ENCODE measurements around the gene TM9SF3.
"Not testable (repeated sequence)": the region's sequence is repeated elsewhere in the genome, so short reads cannot be mapped to it uniquely, and the experiment has no call there.

The TM9SF3 gene

GRCh38 chr10:96598846-96599245 lies 12.0 kb upstream of the TM9SF3 start:
- no peak for ATAC-seq

DNA sequence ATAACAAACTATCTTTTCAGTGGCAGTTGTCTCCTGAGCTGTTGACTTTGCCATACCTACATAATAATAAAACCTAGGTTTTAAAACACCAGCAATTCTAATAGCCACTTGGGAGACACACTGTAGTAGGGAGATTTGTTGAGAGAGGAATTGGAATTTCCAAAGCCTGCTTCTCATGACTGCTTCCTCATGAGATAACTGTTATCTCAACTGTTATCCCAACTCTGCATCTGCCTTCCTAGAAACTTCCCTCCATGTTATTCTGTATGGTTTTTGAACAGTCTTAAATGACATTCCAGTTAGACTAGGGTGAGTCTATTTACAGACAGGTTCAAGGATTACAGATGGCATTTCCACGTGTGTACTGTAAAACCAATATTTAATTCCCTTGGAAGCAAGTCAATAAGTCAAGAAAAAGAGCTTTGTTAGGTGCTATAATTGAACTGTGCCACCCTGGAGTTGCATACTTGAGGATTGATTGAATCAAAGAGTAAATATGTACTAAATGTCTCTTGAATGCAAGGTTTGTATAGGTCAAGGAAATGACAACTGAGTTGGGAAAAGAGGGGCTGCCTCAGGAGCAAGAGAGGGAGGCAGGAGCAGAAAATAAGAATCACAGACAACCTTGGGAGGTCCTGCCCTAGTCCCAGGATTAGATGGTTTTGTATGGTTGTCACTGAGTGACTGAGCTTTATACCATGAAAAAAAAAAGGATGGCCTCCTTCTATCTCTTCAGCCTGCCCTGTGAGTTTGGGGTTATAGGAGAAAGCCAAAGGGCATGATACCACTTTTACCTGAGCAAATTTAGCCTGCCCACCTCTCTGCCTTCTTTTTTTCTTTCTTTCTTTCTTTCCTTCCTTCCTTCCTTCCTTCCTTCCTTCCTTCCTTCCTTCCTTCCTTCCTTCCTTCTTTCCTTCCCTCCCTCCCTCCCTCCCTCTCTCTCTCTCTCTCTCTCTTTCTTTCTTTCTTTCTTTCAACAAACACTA lies 9.9 kb upstream of the TM9SF3 start:
- no peak for ATAC-seq

- ATAC-seq: no peak
Observed at GRCh38 chr10:96595741-96596140, 8.9 kb upstream of the TM9SF3 start.

GRCh38 chr10:96591946-96592345 lies 5.1 kb upstream of the TM9SF3 start:
- no peak for ATAC-seq

DNA sequence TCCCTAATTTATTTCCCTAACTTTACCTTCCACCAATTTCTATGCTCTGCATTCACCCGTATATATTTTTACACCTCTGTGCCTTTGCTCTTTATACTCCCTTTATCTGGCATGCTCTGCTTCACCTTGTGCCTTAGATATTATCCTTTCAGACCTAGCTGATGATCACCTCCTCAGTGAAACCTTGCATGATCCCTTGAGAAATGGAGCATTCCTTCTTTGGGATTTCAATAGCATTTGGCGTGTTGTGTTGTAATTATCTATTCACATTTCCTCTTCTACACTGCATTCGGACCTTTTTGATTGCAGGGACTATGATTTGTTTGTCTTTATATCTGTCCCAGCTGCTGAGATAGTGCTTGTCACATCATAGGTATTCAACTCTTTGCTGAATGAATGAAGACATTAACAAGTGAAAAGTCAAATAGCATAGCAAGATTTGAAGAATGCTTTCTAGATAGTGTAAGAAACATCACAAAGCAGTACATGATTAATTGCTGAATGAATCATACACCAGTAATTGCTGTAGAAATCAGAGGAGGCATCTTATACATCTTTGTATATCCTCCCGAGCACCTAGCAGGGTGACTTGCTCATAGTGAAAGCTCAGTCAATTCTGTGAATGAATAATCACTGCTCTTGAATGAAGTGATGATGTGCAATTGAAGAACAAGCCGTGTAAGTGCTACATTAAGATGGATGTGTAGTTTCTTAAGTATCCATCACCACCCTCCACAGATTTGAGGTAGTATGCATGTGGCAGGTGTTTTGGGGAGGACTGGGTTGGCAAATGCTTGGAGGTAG lies 2.0 kb upstream of the TM9SF3 start:
- ATAC-seq: peak; percentile 85 to 87

DNA sequence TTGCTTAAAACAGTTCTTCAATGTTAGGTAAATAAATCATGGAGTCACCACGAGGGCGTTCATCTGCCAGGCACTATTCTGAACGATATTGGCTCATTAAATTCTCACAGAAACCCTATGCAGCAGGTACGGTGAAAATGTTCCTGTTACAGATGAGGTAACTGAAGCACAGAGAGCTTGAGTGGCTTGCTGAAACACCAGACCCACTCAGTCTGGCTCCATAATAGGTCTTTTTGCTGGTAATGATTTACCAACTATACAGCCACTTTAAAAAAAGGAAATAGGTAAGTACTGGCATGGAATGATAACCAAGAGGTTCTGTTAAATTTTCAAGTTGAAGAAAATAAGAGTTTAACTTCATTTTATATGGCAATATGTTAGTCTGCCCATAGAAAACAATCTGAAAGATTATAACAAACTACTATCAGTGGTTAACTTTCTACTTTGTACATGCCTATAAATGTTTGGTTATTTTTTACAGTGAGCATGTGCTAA lies 1.3 kb upstream of the TM9SF3 start:
- ATAC-seq: no peak

DNA sequence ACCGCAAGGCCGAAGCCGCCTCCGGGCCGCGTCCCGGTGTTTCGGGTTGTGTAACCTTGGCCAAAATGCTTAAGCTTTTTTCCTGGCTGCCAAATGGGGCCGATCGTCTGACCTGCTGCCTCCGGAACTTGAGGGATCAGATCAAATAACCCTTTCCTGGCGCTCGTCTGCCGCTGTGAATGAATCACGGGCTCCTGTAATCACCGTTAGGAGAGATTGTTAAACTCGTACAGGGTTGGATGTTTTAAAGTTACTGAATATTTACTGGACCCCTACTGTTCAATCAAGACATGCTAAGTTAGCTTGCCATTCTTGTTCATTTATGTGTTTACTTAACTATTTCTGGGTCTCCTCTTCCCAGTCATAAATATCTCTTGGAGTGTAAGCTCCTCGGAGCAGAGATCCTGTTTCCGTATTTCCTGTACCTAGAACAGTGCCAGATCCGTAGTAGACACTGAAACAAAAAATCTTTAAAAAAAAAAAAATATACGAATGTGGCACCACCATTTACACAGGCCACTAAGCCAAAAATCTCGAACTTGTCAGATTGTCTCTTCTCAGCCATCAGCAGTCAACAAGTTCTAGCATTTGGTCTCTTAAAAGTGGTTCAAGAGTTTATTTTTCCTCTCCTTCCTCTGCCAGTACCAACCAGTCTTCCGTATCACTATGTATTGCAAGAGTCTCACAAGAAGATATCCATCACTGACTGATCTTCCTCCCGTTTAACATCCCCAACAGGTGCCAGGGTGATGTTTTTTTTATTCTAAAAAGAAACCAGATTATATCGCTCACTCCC lies 650 bp upstream of the TM9SF3 start:
- ATAC-seq: peak in 1 of 2 donors; percentile 4

GRCh38 chr10:96585736-96586418 lies 935 bp downstream of the TM9SF3 start:
- ATAC-seq: no peak

DNA sequence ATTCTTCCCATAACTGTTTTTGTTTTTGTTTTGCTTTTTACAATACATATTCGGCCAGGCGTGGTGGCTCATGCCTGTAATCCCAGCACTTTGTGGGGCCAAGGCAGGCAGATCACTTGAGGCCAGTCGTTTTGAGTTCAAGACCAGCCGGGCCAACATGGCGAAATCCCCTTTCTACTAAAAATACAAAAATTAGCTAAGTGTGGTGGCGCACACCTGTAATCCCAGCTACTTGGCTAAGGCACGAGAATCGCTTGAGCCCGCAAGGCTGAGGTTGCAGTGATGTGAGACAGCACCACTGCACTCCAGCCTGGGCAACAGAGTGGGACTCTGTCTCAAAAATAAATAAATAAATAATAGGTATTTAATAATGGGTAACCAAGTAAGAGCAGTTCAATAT lies 2.3 kb downstream of the TM9SF3 start:
- ATAC-seq: no peak

DNA sequence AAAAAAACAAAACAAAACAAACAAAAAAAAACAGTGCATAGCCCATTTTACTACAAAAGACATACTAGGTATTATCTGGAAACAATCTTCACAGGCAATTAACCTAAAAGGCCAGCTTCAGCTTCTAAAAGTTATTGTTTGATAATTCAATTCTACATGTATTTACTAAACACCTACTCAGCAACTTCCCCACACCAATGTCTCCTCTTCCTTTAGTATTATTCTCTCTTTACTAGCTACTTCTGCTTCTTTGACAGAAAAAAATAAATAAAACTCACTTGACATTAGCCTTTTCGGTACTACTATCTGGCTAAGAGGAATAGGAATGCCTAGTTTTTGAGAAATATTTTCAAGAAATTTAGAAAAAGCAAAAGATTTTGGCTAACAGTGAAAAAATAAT lies 2.8 kb downstream of the TM9SF3 start:
- no peak for ATAC-seq

DNA sequence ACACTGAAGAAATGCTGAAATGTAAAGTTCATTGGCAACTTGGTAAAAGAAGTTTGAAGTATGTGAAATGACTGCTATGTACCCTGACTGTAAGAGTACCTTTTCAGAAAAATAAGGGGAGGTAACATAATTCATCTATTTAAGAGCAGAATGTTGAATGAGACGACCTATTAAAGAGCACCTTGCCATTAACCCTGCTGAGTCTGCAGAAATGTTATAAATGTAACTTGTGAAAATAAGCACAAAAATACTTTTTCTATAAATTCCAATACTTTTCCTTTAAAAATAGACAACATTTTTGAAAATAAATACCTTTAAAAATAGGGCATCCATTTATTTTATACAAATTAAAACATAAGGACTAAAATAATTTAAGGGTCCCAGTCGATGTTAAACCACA lies 7.7 kb downstream of the TM9SF3 start:
- ATAC-seq: no peak

- no peak for ATAC-seq
Observed at GRCh38 chr10:96578633-96579032, 8.2 kb downstream of the TM9SF3 start.

- peak; percentile 28 to 58 for ATAC-seq
Observed at GRCh38 chr10:96578022-96578421, 8.8 kb downstream of the TM9SF3 start.

DNA sequence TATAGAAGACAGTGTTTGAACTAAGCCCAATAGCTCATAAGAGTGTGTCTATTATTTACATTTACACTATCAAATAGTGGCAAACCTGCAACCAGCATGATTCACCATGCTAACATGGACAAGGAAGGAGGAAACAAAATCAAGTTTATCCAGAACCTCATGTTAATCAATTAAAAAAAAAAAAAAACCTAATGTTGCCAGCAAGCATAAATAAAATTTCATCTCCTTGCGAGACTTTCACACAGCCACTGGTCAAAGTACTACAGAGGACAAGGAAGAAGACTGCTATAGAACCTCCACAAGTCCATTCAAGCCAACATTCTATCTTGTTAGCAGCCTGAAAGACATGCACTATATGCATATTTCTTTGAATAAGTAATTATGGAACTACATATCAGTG lies 9.7 kb downstream of the TM9SF3 start:
- no peak for ATAC-seq

DNA sequence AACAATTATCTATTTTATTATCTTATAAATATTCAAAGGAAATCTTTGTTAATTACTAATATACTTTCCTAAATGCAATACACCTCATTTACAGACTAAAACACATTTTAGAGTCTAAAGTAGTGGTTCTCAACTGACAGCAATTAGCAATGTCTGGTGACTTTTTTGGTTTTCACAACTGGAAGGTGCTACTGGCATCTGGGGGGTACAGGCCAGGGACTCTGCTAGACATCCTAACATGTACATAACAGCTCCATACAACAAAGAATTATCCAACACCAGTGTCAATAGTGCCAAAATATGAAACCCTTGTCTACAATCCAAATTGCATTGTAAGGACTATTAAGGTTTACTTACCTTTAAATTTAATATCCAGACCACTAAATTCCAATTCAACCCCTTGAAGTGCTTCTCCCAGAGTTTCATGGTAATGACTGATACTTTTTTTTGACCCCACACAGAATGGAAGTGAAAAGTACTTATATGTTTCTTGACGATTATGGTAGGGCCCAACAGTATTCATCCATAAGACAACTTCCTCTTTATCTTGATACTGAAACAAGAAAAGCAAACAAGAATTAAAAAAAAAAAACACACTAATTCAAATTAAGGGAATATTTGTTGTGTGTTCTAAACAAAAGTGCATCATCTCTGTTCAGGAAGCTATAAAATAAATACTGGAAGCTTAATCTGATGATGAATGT lies 10.4 kb downstream of the TM9SF3 start:
- ATAC-seq: no peak

GRCh38 chr10:96574564-96574963 lies 12.2 kb downstream of the TM9SF3 start:
- ATAC-seq: not testable (repeated sequence)

GRCh38 chr10:96573036-96573435 lies 13.8 kb downstream of the TM9SF3 start:
- ATAC-seq: no peak

GRCh38 chr10:96570983-96571964 lies 15.5 kb downstream of the TM9SF3 start:
- ATAC-seq: no peak

- ATAC-seq: no peak
Observed at GRCh38 chr10:96570511-96570910, 16.3 kb downstream of the TM9SF3 start.

DNA sequence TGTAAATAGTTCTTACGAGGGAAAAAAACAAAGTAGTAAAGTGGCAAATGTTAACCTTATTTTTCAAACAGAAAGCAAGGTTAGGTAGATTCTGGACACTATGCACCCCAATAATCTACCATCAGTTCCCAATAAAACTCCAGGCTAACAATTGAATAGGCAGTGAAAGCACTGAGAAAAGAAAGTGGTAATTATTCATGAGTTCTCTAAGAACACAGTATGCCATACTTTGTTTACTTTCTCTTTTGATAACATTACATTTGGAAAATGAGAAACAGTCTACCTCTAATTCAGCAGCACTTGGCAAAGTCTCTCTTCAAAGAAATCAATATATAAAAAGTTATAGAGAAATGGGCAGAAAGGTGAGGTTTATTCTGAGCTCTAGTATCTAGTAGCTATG lies 18.4 kb downstream of the TM9SF3 start:
- ATAC-seq: no peak
